HEK293 (cell line): ENCODE results near the gene TBC1D22A.

ENCODE experiments used
- CTCF ChIA-PET: fragments of 350-600 bp; formaldehyde crosslinking; extraction: SDS; loops from one replicate; lab custom pipeline; 2021; ENCODE audit warnings: antibody characterized with exemption; lab: Yijun Ruan, JAX
- POLR2A ChIA-PET: fragments of 300-600 bp; formaldehyde crosslinking; extraction: SDS; loops from one replicate; lab custom pipeline; 2020; ENCODE audit warnings: antibody characterized with exemption, inconsistent platforms; lab: Yijun Ruan, JAX
- H3K27ac ChIP-seq: fragments of 200-500 bp; sonication (Bioruptor generic); 2 replicates; pipeline ENCODE4 v1.5.1; 2014; ENCODE audit warnings: low read depth, low read length, control low read depth, inconsistent platforms; ENCODE audit errors: extremely low read depth
- H3K36me3 ChIP-seq, 2 experiments: fragments of 200-500 bp in 1 of 2; sonication (Bioruptor generic) in 1 of 2; 1 replicate in 1 of 2; 2 replicates in 1 of 2; pipeline ENCODE4 v1.5.1; 2014 to 2017; ENCODE audit warnings: inconsistent platforms in 2 of 2, low read length in 2 of 2; ENCODE audit not compliant: control insufficient read depth in 2 of 2, insufficient read depth in 1 of 2
- H3K4me1 ChIP-seq: fragments of 200-500 bp; sonication (Bioruptor generic); 2 replicates; pipeline ENCODE4 v1.5.1; 2014; ENCODE audit warnings: mild to moderate bottlenecking, low read length, inconsistent platforms; ENCODE audit not compliant: control insufficient read depth, insufficient read depth
- H3K4me3 ChIP-seq: 2 replicates; pipeline ENCODE4 v1.5.1; 2011; ENCODE audit warnings: low read depth, mild to moderate bottlenecking, control low read depth, low read length, moderate library complexity
- H3K9me3 ChIP-seq: fragments of 200-500 bp; sonication (Bioruptor generic); 2 replicates; pipeline ENCODE4 v1.5.1; 2014; ENCODE audit warnings: low read depth, low read length, inconsistent platforms; ENCODE audit not compliant: control insufficient read depth, insufficient read depth
- GLIS2 ChIP-seq: fragments of 450-650 bp; formaldehyde crosslinking; IDR thresholded peaks from 2 replicates; pipeline ENCODE4 v1.5.1; 2016; ENCODE audit warnings: missing biosample characterization, missing genetic modification characterization
- MZF1 ChIP-seq: fragments of 450-650 bp; formaldehyde crosslinking; IDR thresholded peaks from 2 replicates; pipeline ENCODE4 v1.5.1; 2017; ENCODE audit warnings: missing biosample characterization, missing genetic modification characterization, borderline replicate concordance
- REST ChIP-seq: fragments of 450-650 bp; formaldehyde crosslinking; IDR thresholded peaks from 2 replicates; pipeline ENCODE4 v1.5.1; 2016; ENCODE audit warnings: missing biosample characterization, missing genetic modification characterization
- ZEB2 ChIP-seq: fragments of 450-650 bp; formaldehyde crosslinking; IDR thresholded peaks from 2 replicates; pipeline ENCODE4 v1.5.1; 2016; ENCODE audit warnings: missing biosample characterization, missing genetic modification characterization
- ZFP3 ChIP-seq: fragments of 450-650 bp; formaldehyde crosslinking; IDR thresholded peaks from 2 replicates; pipeline ENCODE4 v1.5.1; 2016; ENCODE audit warnings: low read depth, missing biosample characterization, missing genetic modification characterization
- ZNF132 ChIP-seq: fragments of 450-650 bp; formaldehyde crosslinking; IDR thresholded peaks from 2 replicates; pipeline ENCODE4 v1.5.1; 2017; ENCODE audit warnings: missing biosample characterization, missing genetic modification characterization, borderline replicate concordance
- ZNF140 ChIP-seq: fragments of 450-650 bp; formaldehyde crosslinking; IDR thresholded peaks from 2 replicates; pipeline ENCODE4 v1.5.1; 2016; ENCODE audit warnings: missing biosample characterization, missing genetic modification characterization
- ZNF175 ChIP-seq: fragments of 450-650 bp; formaldehyde crosslinking; IDR thresholded peaks from 2 replicates; pipeline ENCODE4 v1.5.1; 2016; ENCODE audit warnings: missing biosample characterization, missing genetic modification characterization
- ZNF23 ChIP-seq: fragments of 450-650 bp; formaldehyde crosslinking; IDR thresholded peaks from 2 replicates; pipeline ENCODE4 v1.5.1; 2016; ENCODE audit warnings: missing biosample characterization, missing genetic modification characterization, borderline replicate concordance
- ZNF350 ChIP-seq: fragments of 450-650 bp; formaldehyde crosslinking; IDR thresholded peaks from 2 replicates; pipeline ENCODE4 v1.5.0; 2017; ENCODE audit warnings: missing biosample characterization, mild to moderate bottlenecking, missing genetic modification characterization
- ZNF449 ChIP-seq: fragments of 450-650 bp; formaldehyde crosslinking; IDR thresholded peaks from 2 replicates; pipeline ENCODE4 v1.5.1; 2017; ENCODE audit warnings: missing biosample characterization, mild to moderate bottlenecking, missing genetic modification characterization, moderate library complexity
- ZNF501 ChIP-seq: fragments of 450-650 bp; formaldehyde crosslinking; IDR thresholded peaks from 2 replicates; pipeline ENCODE4 v1.5.1; 2016; ENCODE audit warnings: missing biosample characterization, missing genetic modification characterization
- ZNF658 ChIP-seq: fragments of 450-650 bp; formaldehyde crosslinking; IDR thresholded peaks from 2 replicates; pipeline ENCODE4; 2016; ENCODE audit warnings: missing biosample characterization, missing genetic modification characterization
- ZNF76 ChIP-seq: fragments of 450-650 bp; formaldehyde crosslinking; IDR thresholded peaks from 2 replicates; pipeline ENCODE4; 2016; ENCODE audit warnings: low read depth, missing biosample characterization, missing genetic modification characterization, borderline replicate concordance
- ZNF791 ChIP-seq: fragments of 450-650 bp; formaldehyde crosslinking; IDR thresholded peaks from 2 replicates; pipeline ENCODE4 v1.5.1; 2016; ENCODE audit warnings: missing biosample characterization, missing genetic modification characterization
- ZNF837 ChIP-seq: fragments of 450-650 bp; formaldehyde crosslinking; IDR thresholded peaks from 2 replicates; pipeline ENCODE4 v1.5.1; 2016; ENCODE audit warnings: missing biosample characterization, missing genetic modification characterization
- TF ChIP-seq, protein P1 (sequence below): fragments of 450-650 bp; IDR thresholded peaks from 2 replicates; pipeline ENCODE4 v1.5.1; 2018; ENCODE audit warnings: missing biosample characterization, missing genetic modification characterization

TBC1D22A gene

DNA sequence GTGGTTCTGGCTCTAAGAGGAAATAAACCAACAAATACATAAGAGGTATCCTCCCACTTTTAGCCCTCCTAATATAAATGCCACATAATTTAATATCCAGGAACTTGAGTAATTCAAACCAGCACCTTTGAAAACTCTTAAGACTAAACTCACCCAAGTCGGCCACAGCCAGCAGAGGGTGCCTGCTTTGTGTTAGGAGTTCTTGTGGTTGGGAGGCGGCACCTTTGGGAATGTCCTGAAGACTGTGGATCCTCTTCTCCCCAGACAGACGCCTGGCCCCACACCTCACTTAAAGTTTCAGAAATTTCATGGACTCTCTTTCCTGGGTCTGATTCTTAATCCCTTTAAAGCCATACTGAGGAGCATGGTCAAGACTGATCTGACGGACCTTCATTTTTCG, 169.0 kb downstream of the TBC1D22A start (continued):
- TF ChIP-seq ZNF175 = no peak
- TF ChIP-seq ZNF76 = no peak
- no peak for TF ChIP-seq ZNF350 (tag by site-specific recombination)
- TF ChIP-seq ZNF658 (tag by site-specific recombination) = no peak

GRCh38 chr22:46931881-46932280, 169.4 kb downstream of the TBC1D22A start:
- CTCF ChIA-PET = no interaction called here
- H3K27ac ChIP-seq = no peak overlapping the region

More at GRCh38 chr22:46931881-46932280, 169.4 kb downstream of the TBC1D22A start:
- Histone ChIP-seq H3K4me1 (no peaks in the 10 kb centered on the region), H3K4me3 (no peak overlapping the region), H3K9me3 (no peaks in the 10 kb centered on the region), H3K36me3 (peaks cover 0 to 3% of the 10 kb centered on the region in 2 experiments; a peak in 1 of 3 replicates)
- POLR2A ChIA-PET = no interaction called here
- TF ChIP-seq ZNF501 (tag by site-specific recombination) (no peak), ZEB2 (tag by site-specific recombination) (no peak), ZNF791 (tag by site-specific recombination) (no peak), ZFP3 (no peak), ZNF132 (no peak), MZF1 (tag by site-specific recombination) (no peak), ZNF23 (tag by site-specific recombination) (no peak), REST (tag by site-specific recombination) (no peak), ZNF140 (no peak), GLIS2 (tag by site-specific recombination) (no peak), ZNF449 (tag by site-specific recombination) (no peak), ZNF837 (tag by site-specific recombination) (no peak)
- TF ChIP-seq, protein P1, sequence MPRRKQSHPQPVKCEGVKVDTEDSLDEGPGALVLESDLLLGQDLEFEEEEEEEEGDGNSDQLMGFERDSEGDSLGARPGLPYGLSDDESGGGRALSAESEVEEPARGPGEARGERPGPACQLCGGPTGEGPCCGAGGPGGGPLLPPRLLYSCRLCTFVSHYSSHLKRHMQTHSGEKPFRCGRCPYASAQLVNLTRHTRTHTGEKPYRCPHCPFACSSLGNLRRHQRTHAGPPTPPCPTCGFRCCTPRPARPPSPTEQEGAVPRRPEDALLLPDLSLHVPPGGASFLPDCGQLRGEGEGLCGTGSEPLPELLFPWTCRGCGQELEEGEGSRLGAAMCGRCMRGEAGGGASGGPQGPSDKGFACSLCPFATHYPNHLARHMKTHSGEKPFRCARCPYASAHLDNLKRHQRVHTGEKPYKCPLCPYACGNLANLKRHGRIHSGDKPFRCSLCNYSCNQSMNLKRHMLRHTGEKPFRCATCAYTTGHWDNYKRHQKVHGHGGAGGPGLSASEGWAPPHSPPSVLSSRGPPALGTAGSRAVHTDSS (tag by site-specific recombination) = no peak
